Mucosa of descending colon (tissue), 3 donors: ENCODE results near the gene NELL2. TPM values are rescaled to one million over a fixed set of nuclear protein-coding genes. Genes with fewer than 3 reads are reported as not detected.
"Not testable (repeated sequence)": the region's sequence is repeated elsewhere in the genome, so short reads cannot be mapped to it uniquely, and the experiment has no call there.

ENCODE experiments used
- ATAC-seq: fragments of 200-7000 bp; cut with Tn5 transposase; one replicate; pipeline ENCODE4 v1.9.1; 2020; ENCODE audit warnings: mild to moderate bottlenecking, moderate library complexity
- DNase-seq, 3 donors: peaks; one replicate each; pipeline ENCODE4 v3.0.0-alpha.2; 2020
- H3K36me3 ChIP-seq: fragments of 200-600 bp; one replicate; pipeline ENCODE4 v1.8.0; 2021; ENCODE audit warnings: low read depth, mild to moderate bottlenecking
- H3K4me1 ChIP-seq: fragments of 200-600 bp; one replicate; pipeline ENCODE4 v1.8.0; 2021; ENCODE audit warnings: low read depth, mild to moderate bottlenecking
- H3K4me3 ChIP-seq: fragments of 200-600 bp; one replicate; pipeline ENCODE4 v1.8.0; 2021; ENCODE audit warnings: mild to moderate bottlenecking
- H3K9me3 ChIP-seq: fragments of 200-600 bp; one replicate; pipeline ENCODE4 v1.8.0; 2021; ENCODE audit warnings: mild to moderate bottlenecking
- intact Hi-C, 2 donors: fragments of 100-400 bp; cut with DNase I in 1 of 2; cut with micrococcal nuclease in 1 of 2; formaldehyde crosslinking; loops; one replicate each; pipeline versions ENCODE4 v1.11.0 to v1.11.1; 2022; cut with DNase I, micrococcal nuclease
- total RNA-seq, 3 donors: library from RNA; stranded (reverse); fragmentation: NEBNext Ultra II Directional in 2 of 3; extraction: Animal tissue kit (Norgen Biotek cat#: 25700) in 2 of 3; gene quantifications; one replicate each; pipeline versions ENCODE4 v1.2.1 to v1.2.4, GENCODE V29; 2021 to 2023
- TF ChIP-seq, protein P1 (sequence below): fragments of 200-600 bp; IDR thresholded peaks from one replicate; pipeline ENCODE4 v1.8.0; 2022; ENCODE audit warnings: antibody characterized with exemption, mild to moderate bottlenecking
- donor health status: DM: no; HTN: no; CAD: no; lungs with moderate emphysema.
- donor health status: DM: no; HTN: no; CAD: no.
- donor health status: DM: no; HTN: yes; CAD: no.

Gene NELL2
- total RNA-seq, 3 donors from 2014 or later: 2.4 to 7.4 (median 5.8) TPM

DNA sequence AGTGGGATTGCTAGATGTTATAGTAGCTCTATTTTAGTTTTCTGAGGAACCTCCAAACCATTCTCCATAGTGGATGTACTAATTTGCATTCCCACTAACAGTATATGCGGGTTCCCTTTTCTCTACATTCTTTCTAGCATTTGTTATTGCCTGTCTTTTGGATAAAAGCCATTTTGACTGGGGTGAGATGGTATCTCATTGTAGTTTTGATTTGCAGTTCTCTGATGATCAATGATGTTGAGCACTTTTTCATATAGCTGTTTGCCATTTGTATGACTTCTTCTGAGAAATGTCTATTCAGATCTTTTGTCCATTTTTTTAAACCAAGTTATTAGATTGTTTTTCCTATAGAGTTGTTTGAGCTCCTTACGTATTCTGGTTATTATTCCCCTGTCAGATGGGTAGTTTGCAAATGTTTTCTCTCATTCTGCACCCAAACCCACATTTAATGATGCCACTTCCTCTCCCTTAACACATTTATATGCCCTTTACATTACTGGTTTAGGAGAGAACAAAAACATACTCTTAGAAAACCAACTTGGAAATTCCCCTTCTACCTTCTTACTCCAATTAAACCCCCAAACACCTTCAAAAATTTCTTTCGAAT is 48.2 kb downstream of the NELL2 start:
- no peak overlapping the region for H3K4me3 ChIP-seq
- H3K9me3 ChIP-seq: no peaks in the 10 kb centered on the region
- no peaks in the 10 kb centered on the region for H3K36me3 ChIP-seq
- TF ChIP-seq, protein P1, sequence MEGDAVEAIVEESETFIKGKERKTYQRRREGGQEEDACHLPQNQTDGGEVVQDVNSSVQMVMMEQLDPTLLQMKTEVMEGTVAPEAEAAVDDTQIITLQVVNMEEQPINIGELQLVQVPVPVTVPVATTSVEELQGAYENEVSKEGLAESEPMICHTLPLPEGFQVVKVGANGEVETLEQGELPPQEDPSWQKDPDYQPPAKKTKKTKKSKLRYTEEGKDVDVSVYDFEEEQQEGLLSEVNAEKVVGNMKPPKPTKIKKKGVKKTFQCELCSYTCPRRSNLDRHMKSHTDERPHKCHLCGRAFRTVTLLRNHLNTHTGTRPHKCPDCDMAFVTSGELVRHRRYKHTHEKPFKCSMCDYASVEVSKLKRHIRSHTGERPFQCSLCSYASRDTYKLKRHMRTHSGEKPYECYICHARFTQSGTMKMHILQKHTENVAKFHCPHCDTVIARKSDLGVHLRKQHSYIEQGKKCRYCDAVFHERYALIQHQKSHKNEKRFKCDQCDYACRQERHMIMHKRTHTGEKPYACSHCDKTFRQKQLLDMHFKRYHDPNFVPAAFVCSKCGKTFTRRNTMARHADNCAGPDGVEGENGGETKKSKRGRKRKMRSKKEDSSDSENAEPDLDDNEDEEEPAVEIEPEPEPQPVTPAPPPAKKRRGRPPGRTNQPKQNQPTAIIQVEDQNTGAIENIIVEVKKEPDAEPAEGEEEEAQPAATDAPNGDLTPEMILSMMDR: no peak
- DNase-seq: no peak
- no peaks in the 10 kb centered on the region for H3K4me1 ChIP-seq
- no peak for ATAC-seq
- intact Hi-C loops: no loop called here

DNA sequence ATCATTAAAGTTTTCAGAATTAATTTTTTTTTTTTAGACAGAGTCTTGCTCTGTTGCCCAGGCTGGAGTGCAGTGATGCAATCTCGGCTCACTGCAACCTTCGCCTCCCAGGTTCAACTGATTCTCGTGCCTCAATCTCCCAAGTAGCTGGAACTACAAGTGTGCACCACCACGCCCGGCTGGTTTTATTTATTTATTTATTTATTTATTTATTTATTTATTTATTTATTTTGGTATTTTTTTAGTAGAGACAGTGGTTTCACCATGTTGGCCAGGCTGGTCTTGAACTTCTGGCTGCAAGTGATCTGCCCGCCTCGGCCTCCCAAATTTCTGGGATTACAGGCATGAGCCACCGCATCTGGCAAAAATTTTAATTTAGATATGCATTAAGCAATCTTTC is 54.4 kb downstream of the NELL2 start:
- ATAC-seq, H3K36me3 ChIP-seq, H3K9me3 ChIP-seq, H3K4me1 ChIP-seq, intact Hi-C loops, DNase-seq, H3K4me3 ChIP-seq: not testable (repeated sequence)

DNA sequence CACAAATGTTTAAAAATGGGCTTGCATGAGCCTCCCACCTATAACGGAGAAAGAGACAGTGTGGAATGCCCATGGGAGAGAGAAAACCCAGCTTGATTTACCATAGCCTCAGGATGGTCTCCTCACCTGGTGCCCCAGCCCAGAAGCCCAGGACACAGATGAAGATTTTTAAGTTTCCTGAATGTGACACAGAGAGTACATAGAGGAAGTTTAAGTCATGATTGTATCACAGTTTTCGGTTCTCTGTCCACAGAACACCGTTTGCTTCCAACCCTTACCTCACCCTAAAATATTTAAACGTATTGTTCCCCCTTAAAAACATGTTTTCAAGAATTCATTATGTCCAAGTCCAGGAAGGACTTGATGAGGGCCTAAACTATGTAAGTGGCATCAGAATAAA is 56.2 kb downstream of the NELL2 start:
- Histone ChIP-seq H3K9me3 (no peaks in the 10 kb centered on the region), H3K4me3 (no peak overlapping the region), H3K36me3 (no peaks in the 10 kb centered on the region), H3K4me1 (no peaks in the 10 kb centered on the region)
- DNase-seq (no peak), ATAC-seq (no peak)
- TF ChIP-seq, protein P1: no peak
- intact Hi-C loops: no loop called here

DNA sequence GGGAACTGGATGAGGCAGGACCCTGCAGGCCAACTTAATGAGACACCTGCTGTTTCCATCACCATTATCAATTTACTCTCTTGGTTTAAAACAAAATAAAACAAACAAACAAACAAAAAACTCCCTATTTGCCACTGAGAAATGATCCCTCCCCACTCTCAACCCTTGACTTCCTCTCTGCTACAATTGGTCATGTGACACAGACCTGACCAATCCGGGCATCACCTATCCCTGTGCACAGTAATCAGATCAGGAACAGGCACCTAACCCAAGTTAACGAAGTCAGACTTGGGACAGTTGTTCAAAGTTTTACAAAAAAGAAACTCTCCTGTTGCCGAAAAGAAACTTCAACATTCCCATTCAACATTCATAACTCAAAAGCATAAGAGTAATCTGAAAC is 58.4 kb downstream of the NELL2 start:
- Histone ChIP-seq H3K4me1 (no peaks in the 10 kb centered on the region), H3K4me3 (no peak overlapping the region), H3K36me3 (no peaks in the 10 kb centered on the region), H3K9me3 (no peaks in the 10 kb centered on the region)
- intact Hi-C loops: no loop called here
- no peak for DNase-seq
- TF ChIP-seq, protein P1: no peak
- no peak for ATAC-seq

DNA sequence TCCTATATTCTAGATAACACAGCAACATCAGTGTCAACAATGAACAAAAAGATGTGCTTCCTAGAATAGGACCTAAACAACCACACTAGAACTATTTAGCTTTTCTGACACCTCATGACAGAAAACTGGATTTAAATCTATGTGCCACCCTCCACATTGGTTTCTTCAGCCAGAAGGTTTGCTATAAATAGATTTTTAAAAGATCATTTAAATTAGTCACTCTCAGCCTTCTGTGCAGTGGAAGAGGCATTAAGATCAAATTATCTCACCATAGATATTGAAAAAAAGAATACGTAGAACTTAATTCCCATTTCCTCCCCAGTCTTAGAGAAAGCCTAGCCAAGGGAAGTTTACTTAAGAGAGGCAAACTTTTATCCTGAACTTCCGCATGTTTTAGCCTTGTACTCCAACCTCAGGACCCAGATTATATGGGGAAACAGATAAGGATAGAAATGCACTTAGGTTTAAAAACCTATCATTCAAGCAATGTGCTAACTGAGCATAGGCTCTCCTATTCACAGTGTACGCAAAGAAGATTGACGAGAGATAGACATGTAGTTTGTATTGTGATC is 59.6 kb downstream of the NELL2 start:
- TF ChIP-seq, protein P1: no peak
- ATAC-seq: peak; percentile 88
- DNase-seq: peak in 1 of 3 donors; percentile 6
- Histone ChIP-seq H3K36me3 (no peaks in the 10 kb centered on the region), H3K4me3 (no peak overlapping the region), H3K9me3 (no peaks in the 10 kb centered on the region), H3K4me1 (no peaks in the 10 kb centered on the region)
- intact Hi-C loops: no loop called here

DNA sequence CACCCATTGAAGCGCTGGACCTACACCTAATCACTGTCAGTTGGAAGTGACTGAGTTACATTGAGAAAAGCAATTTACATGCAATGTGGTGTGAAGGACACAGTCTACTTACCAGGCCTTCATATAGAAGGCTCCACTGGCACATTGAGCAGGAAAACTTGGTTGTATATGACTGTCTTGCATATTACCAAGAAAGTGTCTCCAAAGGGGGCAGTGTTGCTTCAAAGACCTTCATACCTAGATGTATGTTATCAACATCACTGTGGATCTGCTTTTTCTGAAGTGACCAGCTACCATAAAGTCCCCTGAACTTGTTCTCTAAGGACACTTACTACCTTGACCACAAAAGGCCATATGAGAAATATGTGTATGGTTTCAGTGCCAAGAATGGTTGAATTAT is 64.1 kb downstream of the NELL2 start:
- DNase-seq: peak in 1 of 3 donors; percentile 83
- Histone ChIP-seq H3K36me3 (no peaks in the 10 kb centered on the region), H3K9me3 (no peaks in the 10 kb centered on the region), H3K4me1 (no peaks in the 10 kb centered on the region), H3K4me3 (no peak overlapping the region)
- TF ChIP-seq, protein P1: no peak
- peak; percentile 60 for ATAC-seq
- intact Hi-C loops: loop anchor here in 1 of 2 donors (2.0 kb wide), 1 partner anchor 119 kb away; no protein-coding TSS in a partner anchor
